HG03139 (cell line): ENCODE data around the gene DEPDC5.

Experiments
- ATAC-seq: cut with Tn5 transposase; IDR thresholded peaks from one replicate; pipeline ENCODE4 v1.9.1; 2021; ENCODE audit not compliant: unreplicated experiment

Gene DEPDC5

DNA sequence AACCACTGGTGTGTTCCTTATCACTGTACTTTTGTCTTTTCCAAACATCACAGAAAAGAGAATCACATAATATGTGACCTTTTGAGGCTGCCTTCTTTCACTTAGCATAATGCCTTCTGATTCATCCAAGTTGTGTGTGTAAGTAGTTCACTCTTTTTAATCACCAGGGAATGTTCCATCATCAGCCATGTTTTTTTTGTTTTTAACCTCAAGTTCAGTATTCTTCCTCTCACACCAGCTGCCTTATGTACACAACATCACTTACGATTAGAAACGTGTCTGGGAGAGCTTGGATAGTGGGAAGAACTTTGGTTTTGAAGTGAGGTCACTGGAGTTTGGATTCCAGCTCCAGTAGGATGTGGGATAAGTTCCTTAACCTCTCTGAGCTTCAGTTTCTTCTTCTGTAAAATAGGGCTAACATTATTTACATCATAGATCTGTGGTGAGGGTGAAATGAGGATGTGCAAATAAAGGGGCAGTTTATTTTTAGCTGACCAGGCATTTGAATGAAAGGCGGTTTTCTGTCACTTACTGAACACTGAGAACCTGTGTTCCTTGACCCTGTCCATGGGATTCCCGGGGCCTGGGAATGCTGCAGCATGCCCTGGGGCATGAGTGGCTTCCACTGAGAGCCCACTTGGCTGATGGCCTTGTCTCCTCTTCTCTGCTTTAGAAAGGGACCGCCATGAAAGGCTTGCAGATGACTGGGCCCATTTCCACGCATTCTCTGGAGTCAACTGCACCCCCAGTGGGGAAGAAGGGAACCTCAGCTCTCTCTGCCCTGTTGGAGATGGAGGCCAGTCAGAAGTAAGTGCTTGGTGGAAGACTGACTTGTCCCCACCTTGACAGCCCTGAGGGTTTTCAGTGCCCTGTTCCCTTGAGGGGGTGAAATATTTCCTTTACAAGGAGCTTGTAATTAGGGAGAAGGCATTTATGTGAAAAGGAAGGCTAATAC is 92.6 kb downstream of the DEPDC5 start:
- no peak for ATAC-seq

GRCh38 chr22:31848411-31848810 is 94.6 kb downstream of the DEPDC5 start:
- no peak for ATAC-seq

- no peak for ATAC-seq
Measured at GRCh38 chr22:31850135-31850534, 96.3 kb downstream of the DEPDC5 start.

DNA sequence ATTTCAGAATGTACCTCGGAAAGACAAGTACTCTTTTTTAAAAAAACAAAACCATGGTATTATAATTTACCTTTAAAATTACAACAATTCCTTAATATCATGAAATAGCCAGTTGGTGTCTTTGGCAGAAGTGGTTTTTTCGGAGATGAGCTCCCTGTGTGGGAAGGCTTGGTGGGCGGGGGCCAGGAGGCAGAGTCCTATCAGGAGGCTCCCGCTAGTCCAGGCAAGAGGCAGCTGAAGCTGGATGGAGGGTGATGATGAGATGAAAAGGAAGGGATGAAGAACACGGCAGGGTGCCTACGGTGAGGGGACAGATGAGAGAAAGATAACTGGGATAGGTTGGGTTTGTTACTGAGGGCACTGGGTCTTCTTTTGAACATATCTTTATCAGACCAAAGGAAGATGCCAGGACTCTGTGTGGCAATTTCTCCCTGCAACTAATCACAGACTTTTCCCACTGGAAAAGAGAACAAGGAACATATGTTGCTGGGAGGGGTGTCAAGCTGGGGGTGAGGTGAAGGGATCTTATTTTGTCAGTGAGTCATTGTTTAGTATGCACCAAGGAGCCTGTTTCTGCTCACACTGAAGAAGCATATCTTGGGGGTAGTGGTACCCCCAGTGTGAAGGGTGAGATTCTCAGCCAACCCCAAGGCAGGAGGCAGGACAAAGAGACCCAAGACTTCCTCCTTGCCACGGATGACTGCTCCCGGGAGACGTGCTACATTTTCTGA is 99.0 kb downstream of the DEPDC5 start:
- ATAC-seq: no peak

DNA sequence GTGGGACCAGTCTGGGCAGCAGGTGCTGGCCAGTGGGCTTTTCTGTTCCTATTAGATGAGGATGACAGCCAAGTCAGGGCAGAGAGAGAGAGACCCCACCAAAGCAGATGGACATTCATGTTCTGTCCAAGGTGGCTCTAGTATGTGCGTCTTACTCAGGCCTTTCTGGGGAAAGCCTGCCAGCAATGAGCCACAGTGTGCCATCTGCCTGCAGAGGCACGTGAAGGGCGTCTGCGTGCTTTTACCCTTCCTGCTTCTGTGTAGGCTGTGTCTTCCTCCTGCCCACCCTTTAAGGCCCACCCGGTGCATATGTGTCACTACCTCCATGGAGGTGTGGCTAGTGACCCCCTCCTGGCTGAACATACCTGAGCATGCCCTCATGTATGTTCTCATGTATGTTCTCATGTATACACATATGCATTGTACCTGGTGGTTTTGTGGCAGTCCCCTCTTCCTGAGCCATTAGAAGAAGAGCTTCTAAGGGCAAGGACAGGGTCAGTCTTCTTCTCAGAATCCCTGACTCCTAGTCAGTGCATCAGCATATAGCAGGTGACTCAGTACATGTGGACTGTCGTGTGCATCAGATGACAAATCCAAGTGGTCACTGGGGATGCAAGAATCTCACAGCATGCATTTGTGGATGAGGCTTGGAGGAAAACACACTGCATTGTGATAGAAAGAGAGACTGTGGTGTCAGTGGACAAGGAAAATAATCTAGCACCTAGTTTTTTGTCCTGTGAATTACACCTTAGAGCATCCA is 100.1 kb downstream of the DEPDC5 start:
- ATAC-seq: no peak

GRCh38 chr22:31857247-31857646 is 103.4 kb downstream of the DEPDC5 start:
- no peak for ATAC-seq

DNA sequence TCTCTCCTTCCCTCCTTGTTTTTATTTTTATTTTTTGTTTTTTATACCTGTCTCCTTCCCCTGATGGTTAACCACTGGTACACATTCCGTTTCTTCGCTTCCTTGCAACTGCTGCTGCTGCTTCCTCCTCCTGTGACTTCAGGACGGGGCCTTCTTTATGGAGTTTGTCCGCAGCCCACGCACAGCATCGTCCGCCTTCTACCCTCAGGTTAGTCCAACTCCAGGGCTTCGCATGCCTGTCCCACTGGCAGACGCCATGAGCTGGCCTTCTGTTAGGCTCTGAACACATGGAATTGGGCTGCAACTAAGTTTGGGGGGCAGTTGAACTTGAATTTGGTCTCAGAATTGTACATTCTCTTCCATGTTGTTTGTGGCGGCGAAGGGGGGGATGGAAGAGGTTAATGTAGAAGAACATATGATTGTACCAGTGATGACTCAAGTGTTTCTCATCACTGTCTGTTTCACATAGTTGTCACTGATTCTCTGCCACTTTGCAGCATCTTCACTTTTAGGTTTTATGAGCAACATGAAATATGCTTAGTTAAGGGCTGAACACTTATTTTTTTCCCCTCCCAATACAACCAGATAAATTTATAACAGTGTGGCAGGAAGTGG is 107.5 kb downstream of the DEPDC5 start:
- ATAC-seq: no peak

GRCh38 chr22:31866918-31867317 is 113.1 kb downstream of the DEPDC5 start:
- no peak for ATAC-seq

DNA sequence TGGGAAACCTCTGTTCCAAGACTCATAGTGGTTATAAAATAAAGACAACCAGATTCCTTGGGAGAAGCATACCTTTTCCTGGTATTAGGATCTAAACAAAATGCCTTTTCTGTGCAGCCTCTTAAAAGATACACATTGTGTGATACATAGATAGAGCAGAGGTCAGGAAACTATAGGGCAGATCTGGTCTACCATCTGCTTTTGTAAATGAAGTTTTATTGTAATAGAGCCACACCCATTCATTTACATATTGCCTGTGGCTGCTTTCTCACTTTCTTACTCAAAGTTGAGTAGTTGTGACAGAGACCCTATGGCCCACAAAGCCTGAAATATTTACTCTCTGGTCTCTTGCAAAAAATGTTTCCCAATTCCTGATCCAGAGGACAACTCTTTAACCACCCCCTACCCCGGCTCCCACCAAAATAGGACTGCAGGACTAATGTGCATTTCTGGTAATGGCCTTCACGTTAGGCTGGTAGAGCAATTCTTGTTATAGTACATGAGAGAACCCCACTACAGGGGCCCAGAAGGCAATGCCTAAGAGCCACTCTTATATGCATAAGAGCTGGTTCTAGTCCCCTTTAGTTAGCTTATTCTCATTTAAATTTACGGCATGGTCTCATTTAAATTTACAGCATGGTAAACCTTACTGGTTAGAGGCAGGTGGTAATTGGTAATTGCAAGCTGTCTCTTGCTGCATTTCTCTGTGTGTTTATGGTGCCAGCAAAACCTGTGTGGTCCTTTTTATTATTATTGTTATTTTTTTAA is 113.8 kb downstream of the DEPDC5 start:
- no peak for ATAC-seq

- ATAC-seq: no peak
Measured at GRCh38 chr22:31869739-31870138, 115.9 kb downstream of the DEPDC5 start.

GRCh38 chr22:31870890-31871289 is 117.1 kb downstream of the DEPDC5 start:
- no peak for ATAC-seq

DNA sequence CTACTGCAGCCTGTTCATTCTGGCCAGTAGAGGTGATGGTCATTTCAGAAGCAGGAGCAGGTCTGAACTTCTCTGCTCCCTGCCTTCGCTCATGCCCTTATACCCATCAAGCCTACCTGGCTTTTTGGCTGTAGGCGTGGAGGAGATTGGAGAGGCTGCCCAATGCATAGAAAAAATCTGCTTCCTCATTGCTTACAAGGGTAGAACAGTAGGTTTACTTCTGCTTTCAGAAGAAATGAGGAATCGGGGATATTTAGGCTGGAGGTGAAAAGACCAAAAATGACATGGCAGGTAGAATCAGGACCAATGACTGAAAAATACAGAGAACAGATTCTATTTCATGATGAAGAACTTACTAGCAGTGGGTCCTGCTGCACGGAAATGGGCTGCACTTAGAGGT is 117.7 kb downstream of the DEPDC5 start:
- ATAC-seq: no peak

GRCh38 chr22:31872209-31872608 is 118.4 kb downstream of the DEPDC5 start:
- no peak for ATAC-seq

- no peak for ATAC-seq
Measured at GRCh38 chr22:31874821-31875220, 121.0 kb downstream of the DEPDC5 start.

DNA sequence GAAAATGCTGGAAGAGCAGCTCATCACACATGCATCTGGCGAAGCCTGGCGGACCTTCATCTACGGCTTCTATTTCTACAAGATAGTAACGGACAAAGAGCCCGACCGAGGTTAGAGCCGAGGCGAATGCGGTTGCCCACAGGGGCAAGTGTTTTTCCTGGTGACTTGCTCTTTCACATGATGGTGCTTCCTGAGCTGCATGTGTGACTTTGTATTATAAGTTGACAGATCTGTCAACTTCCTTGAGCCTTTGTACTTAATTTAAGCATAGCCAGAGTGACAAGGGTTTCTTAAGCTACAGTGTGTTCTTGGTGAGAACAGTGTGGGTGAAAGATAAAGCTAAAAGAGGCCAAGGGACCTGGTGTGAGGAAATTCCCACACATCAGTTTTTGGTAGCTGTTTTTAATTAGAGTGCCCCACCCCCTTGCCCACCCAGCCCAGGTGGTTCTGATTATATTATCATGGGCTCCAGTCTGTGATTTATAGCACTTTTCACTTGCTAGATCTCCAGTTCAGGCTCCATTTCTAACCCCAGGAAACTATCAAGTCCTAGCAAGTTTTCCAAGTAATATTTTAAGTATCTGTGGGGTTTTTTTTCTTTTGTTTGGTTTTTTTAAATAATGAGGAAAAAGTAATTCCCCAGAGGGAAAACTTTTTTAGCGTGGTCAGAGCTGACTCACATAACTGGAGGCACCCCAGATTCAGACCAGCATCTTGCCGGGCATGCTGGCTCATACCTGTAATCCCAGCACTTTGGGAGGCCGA is 122.5 kb downstream of the DEPDC5 start:
- ATAC-seq: no peak

GRCh38 chr22:31879585-31879984 is 125.8 kb downstream of the DEPDC5 start:
- ATAC-seq: no peak

GRCh38 chr22:31881200-31881599 is 127.4 kb downstream of the DEPDC5 start:
- no peak for ATAC-seq

DNA sequence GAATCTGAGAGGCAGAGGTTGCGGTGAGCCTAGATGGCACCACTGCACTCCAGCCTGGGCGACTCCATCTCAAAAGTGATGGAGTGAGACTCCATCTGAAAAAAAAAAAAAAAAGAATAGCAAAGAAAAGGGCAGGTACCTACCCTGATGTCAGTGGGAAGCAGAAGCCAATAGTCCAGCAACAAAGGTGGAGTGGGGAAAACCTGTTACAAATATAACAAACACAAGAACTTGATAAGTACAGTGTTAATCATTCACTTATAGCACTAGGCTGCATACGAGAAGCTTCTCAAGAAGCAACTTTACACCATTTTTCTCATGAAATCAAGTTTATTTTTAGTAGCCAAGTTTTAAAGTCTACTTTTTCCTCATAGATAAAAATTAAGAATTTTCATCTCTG is 128.0 kb downstream of the DEPDC5 start:
- ATAC-seq: no peak

- no peak for ATAC-seq
Measured at GRCh38 chr22:31882971-31883370, 129.2 kb downstream of the DEPDC5 start.

- ATAC-seq: no peak
Measured at GRCh38 chr22:31883989-31884388, 130.2 kb downstream of the DEPDC5 start.
